GM19468 (cell line): ENCODE data around the gene CDK17.

Experiments used
- ATAC-seq: cut with Tn5 transposase; IDR thresholded peaks from one replicate; pipeline ENCODE4 v1.9.1; 2021; ENCODE audit warnings: mild to moderate bottlenecking, moderate library complexity, moderate number of reproducible peaks; ENCODE audit not compliant: unreplicated experiment; ENCODE audit errors: extremely low read depth

Gene CDK17

GRCh38 chr12:96246926-96247505 is 153.2 kb downstream of the CDK17 start:
- ATAC-seq: no peak

GRCh38 chr12:96244826-96245225 is 155.4 kb downstream of the CDK17 start:
- no peak for ATAC-seq

- ATAC-seq: no peak
These were observed 157.6 kb downstream of the CDK17 start for GRCh38 chr12:96242597-96242996.

- no peak for ATAC-seq
These were observed 158.4 kb downstream of the CDK17 start for GRCh38 chr12:96241846-96242256.

GRCh38 chr12:96241431-96241830 is 158.8 kb downstream of the CDK17 start:
- no peak for ATAC-seq

GRCh38 chr12:96240656-96241055 is 159.6 kb downstream of the CDK17 start:
- no peak for ATAC-seq

- no peak for ATAC-seq
These were observed 160.3 kb downstream of the CDK17 start for GRCh38 chr12:96239711-96240635.

- no peak for ATAC-seq
These were observed 161.7 kb downstream of the CDK17 start for GRCh38 chr12:96238336-96239047.

GRCh38 chr12:96237465-96238077 is 162.7 kb downstream of the CDK17 start:
- no peak for ATAC-seq

- ATAC-seq: no peak
These were observed 163.2 kb downstream of the CDK17 start for GRCh38 chr12:96237035-96237434.

- no peak for ATAC-seq
These were observed 163.9 kb downstream of the CDK17 start for GRCh38 chr12:96236221-96236822.

GRCh38 chr12:96235484-96235826 is 164.8 kb downstream of the CDK17 start:
- no peak for ATAC-seq

- ATAC-seq: no peak
These were observed 165.4 kb downstream of the CDK17 start for GRCh38 chr12:96234591-96235483.

- no peak for ATAC-seq
These were observed 166.2 kb downstream of the CDK17 start for GRCh38 chr12:96233939-96234461.

- ATAC-seq: no peak
These were observed 167.1 kb downstream of the CDK17 start for GRCh38 chr12:96233168-96233567.

- no peak for ATAC-seq
These were observed 169.6 kb downstream of the CDK17 start for GRCh38 chr12:96230646-96231045.

GRCh38 chr12:96228566-96229248 is 171.5 kb downstream of the CDK17 start:
- no peak for ATAC-seq
